BE2C (cell line): Measurements from ENCODE around the gene RABEP2.
"Not testable (repeated sequence)": the region's sequence is repeated elsewhere in the genome, so short reads cannot be mapped to it uniquely, and the experiment has no call there.

Experiments
- DNase-seq: peaks from one replicate; pipeline ENCODE4 v3.0.0-alpha.2; 2020
- H3K27me3 ChIP-seq: fragments of 250-450 bp; sonication (Bioruptor Pico); 2 replicates; pipeline ENCODE4 v1.5.1; 2020; ENCODE audit warnings: mild to moderate bottlenecking
- H3K36me3 ChIP-seq: fragments of 250-450 bp; sonication (Bioruptor Pico); 2 replicates; pipeline ENCODE4 v1.5.1; 2020; ENCODE audit warnings: mild to moderate bottlenecking
- H3K4me1 ChIP-seq: fragments of 250-450 bp; sonication (Bioruptor Pico); 2 replicates; pipeline ENCODE4 v1.5.1; 2020
- H3K4me3 ChIP-seq: 2 replicates; pipeline ENCODE4 v1.5.1; 2011; ENCODE audit warnings: low read depth, low read length
- H3K9me3 ChIP-seq: fragments of 250-450 bp; sonication (Bioruptor Pico); 2 replicates; pipeline ENCODE4 v1.5.1; 2020
- TF ChIP-seq, protein P1 (sequence below): IDR thresholded peaks from 2 replicates; pipeline ENCODE4 v1.5.1; 2012; ENCODE audit warnings: mild to moderate bottlenecking, low read depth, low read length

The RABEP2 gene

DNA sequence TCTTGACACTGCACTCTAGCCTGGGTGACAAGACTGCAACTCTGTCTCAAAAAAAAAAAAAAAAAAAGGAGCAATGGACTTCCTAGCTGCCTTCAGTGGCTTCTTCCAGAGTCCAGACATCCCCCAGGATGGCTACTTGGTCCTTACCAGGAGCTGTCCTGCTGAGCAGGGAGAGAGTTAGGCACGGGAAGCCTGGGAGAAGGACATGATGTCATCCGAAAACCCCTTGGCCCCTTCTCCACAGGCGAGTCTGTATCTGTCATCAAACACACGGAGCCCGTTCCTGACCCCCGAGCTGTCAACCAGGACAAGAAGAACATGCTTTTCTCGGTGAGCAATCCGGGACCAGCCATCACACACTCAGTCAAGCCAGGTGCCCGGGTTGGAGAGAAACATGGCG, 38.1 kb downstream of the RABEP2 start:
- TF ChIP-seq, protein P1, sequence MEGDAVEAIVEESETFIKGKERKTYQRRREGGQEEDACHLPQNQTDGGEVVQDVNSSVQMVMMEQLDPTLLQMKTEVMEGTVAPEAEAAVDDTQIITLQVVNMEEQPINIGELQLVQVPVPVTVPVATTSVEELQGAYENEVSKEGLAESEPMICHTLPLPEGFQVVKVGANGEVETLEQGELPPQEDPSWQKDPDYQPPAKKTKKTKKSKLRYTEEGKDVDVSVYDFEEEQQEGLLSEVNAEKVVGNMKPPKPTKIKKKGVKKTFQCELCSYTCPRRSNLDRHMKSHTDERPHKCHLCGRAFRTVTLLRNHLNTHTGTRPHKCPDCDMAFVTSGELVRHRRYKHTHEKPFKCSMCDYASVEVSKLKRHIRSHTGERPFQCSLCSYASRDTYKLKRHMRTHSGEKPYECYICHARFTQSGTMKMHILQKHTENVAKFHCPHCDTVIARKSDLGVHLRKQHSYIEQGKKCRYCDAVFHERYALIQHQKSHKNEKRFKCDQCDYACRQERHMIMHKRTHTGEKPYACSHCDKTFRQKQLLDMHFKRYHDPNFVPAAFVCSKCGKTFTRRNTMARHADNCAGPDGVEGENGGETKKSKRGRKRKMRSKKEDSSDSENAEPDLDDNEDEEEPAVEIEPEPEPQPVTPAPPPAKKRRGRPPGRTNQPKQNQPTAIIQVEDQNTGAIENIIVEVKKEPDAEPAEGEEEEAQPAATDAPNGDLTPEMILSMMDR = no peak
- DNase-seq = no peak
- Histone ChIP-seq H3K36me3 (no peaks in the 10 kb centered on the region), H3K9me3 (no peaks in the 10 kb centered on the region), H3K27me3 (no peaks in the 10 kb centered on the region), H3K4me1 (no peaks in the 10 kb centered on the region), H3K4me3 (no peak overlapping the region)

DNA sequence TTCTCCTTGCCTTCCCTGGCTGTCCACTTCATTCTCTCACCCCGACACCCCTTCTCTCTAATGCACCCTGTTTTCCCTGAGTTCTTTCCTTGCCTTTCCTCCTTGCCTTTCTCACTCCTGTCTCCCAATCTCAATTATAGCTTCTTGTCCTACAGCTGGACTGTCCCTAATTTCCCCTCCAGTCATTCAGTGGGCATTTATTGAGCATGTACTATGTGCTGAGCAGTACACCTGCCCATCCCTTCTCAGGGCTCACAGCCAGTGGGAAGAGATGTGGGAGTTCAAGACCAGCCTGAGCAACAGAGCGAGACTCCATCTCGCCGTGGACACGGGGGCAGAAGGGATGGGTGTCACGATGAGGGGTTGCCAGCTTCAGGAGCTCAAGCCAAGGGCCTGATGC, 41.0 kb downstream of the RABEP2 start:
- H3K4me3 ChIP-seq = no peak overlapping the region
- TF ChIP-seq, protein P1 = no peak
- no peaks in the 10 kb centered on the region for H3K27me3 ChIP-seq
- peaks cover 4% of the 10 kb centered on the region for H3K9me3 ChIP-seq
- H3K36me3 ChIP-seq = no peaks in the 10 kb centered on the region
- H3K4me1 ChIP-seq = no peaks in the 10 kb centered on the region
- no peak for DNase-seq

GRCh38 chr16:28883221-28883996, 41.6 kb downstream of the RABEP2 start:
- TF ChIP-seq, protein P1 = no peak
- peaks cover 4% of the 10 kb centered on the region for H3K9me3 ChIP-seq
- H3K4me3 ChIP-seq = no peak overlapping the region
- no peaks in the 10 kb centered on the region for H3K27me3 ChIP-seq
- H3K4me1 ChIP-seq = no peaks in the 10 kb centered on the region
- no peak for DNase-seq
- H3K36me3 ChIP-seq = no peaks in the 10 kb centered on the region

- Histone ChIP-seq H3K27me3 (no peaks in the 10 kb centered on the region), H3K9me3 (peaks cover 4% of the 10 kb centered on the region), H3K36me3 (no peaks in the 10 kb centered on the region), H3K4me1 (no peaks in the 10 kb centered on the region), H3K4me3 (no peak overlapping the region)
- no peak for DNase-seq
- TF ChIP-seq, protein P1 = no peak
Observed at GRCh38 chr16:28882551-28883160, 42.4 kb downstream of the RABEP2 start.

DNA sequence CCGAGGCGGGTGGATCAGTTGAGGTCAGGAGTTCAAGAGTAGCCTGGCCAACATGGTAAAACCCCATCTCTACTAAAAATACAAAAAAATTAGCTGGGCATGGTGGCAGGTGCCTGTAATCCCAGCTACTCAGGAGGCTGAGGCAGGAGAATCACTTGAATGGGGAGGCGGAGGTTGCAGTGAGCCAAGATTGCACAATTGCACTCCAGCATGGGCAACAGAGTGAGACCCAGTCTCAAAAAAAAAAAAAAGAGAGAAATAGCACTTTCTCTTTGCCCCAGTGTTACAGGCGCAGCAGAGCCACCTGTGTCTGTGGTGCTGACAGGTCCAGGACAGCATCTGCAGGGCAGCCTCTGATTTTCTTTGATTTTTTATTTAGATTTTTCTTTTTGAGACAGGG, 43.5 kb downstream of the RABEP2 start:
- H3K9me3 ChIP-seq, H3K36me3 ChIP-seq, H3K27me3 ChIP-seq, H3K4me1 ChIP-seq, DNase-seq, H3K4me3 ChIP-seq: not testable (repeated sequence)

DNA sequence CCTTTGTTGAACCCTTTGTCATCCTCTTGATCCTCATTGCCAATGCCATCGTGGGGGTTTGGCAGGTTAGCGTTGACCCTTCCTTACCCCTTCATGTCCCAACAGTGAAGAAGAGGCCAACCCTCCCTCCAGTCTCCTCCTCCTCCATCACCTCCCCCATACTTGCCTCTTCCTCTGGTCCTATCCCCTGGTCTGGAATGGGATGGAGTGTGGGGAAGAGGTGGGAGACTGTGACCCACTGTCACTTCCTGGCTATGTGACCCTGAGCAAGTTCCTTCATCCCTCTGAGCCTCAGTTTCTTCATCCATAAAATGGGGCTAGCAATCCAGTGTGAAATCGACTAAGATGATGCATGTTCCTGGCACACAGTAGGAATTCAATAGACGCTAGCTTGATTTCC, 44.1 kb downstream of the RABEP2 start:
- DNase-seq = no peak
- H3K4me1 ChIP-seq = no peaks in the 10 kb centered on the region
- no peak overlapping the region for H3K4me3 ChIP-seq
- H3K36me3 ChIP-seq = no peaks in the 10 kb centered on the region
- peaks cover 4% of the 10 kb centered on the region for H3K9me3 ChIP-seq
- H3K27me3 ChIP-seq = no peaks in the 10 kb centered on the region
- TF ChIP-seq, protein P1 = no peak
